Sigmoid colon (tissue), 7 donors: ENCODE results near the gene SHISA5. TPM values are rescaled to one million over a fixed set of nuclear protein-coding genes. Genes with fewer than 3 reads are reported as not detected.

Source experiments
- DNase-seq: peaks from one replicate; pipeline ENCODE4 v3.0.0-alpha.2; 2019
- H3K27ac ChIP-seq, 4 donors: fragments of 200-600 bp; sonication (generic); one replicate each; pipeline ENCODE4 v1.5.1; 2016 to 2019; ENCODE audit warnings: mild to moderate bottlenecking in 1 of 4
- H3K27me3 ChIP-seq, 3 donors: fragments of 200-600 bp; sonication (generic); one replicate each; pipeline ENCODE4 v1.5.1; 2019; ENCODE audit warnings: mild to moderate bottlenecking in 1 of 3
- H3K36me3 ChIP-seq, 4 donors: fragments of 200-600 bp; sonication (generic); one replicate each; pipeline ENCODE4 v1.5.1; 2016 to 2019
- H3K4me1 ChIP-seq, 4 donors: fragments of 200-600 bp; sonication (generic); one replicate each; pipeline ENCODE4 v1.5.1; 2017 to 2019
- H3K4me3 ChIP-seq, 4 donors: fragments of 200-600 bp; sonication (generic); one replicate each; pipeline ENCODE4 v1.5.1; 2017 to 2019; ENCODE audit warnings: mild to moderate bottlenecking in 2 of 4, moderate library complexity in 1 of 4
- H3K9me3 ChIP-seq, 4 donors: fragments of 200-600 bp in 3 of 4; sonication (generic) in 3 of 4; one replicate each; pipeline versions ENCODE4 v1.5.1 to v1.6.1; 2013 to 2019
- EP300 ChIP-seq, 4 donors: sonication (generic); formaldehyde crosslinking; IDR thresholded peaks; one replicate each; pipeline ENCODE4 v1.6.1; 2017; ENCODE audit warnings: antibody characterized with exemption in 4 of 4
- POLR2A ChIP-seq, 2 donors: fragments of 450-650 bp; IDR thresholded peaks; one replicate each; pipeline ENCODE4 v1.6.1; 2016; ENCODE audit warnings: antibody characterized with exemption in 2 of 2, mild to moderate bottlenecking in 2 of 2, moderate library complexity in 2 of 2
- POLR2AphosphoS5 ChIP-seq, 4 donors: sonication (generic); formaldehyde crosslinking; IDR thresholded peaks; one replicate each; pipeline ENCODE4 v1.6.1; 2017; ENCODE audit warnings: antibody characterized with exemption in 4 of 4
- whole genome bisulfite sequencing, 2 donors: extraction: QIAGEN DNeasy Blood & Tissue Kit; methylation state at CpG; one replicate each; pipeline ENCODE4 v1.1.7; 2013; 5-methylcytosine and 5-hydroxymethylcytosine counted together
- intact Hi-C: fragments of 100-400 bp; cut with DNase I; formaldehyde crosslinking; loops from one replicate; pipeline ENCODE4 v1.15.1; 2023
- polyA plus RNA-seq, 3 donors: library from polyadenylated mRNA; stranded (reverse); fragments of 200-250 nt; gene quantifications; one replicate each; pipeline ENCODE4 v1.2.3, GENCODE V29; 2013
- total RNA-seq, 4 donors: library from RNA; depleted of rRNA; stranded (reverse); fragments of >200 nt; gene quantifications; one replicate each; pipeline ENCODE4 v1.1.0, GENCODE V29; 2016
- TF ChIP-seq, protein P1 (sequence below), 4 experiments: fragments of 450-650 bp in 3 of 4; fragments of 200-600 bp in 1 of 4; IDR thresholded peaks; one replicate each; pipeline ENCODE4 v1.5.1; 2016 to 2019; ENCODE audit warnings: antibody characterized with exemption in 4 of 4, mild to moderate bottlenecking in 3 of 4, moderate library complexity in 2 of 4
- donor health status: healthy with polysubstance abuse.
- donor health status: Bipolar disorder and iron deficiency.
- donor health status: healthy.

The SHISA5 gene
- total and polyA plus RNA-seq, 7 donors: 57.7 to 142 (median 70.3) TPM

DNA sequence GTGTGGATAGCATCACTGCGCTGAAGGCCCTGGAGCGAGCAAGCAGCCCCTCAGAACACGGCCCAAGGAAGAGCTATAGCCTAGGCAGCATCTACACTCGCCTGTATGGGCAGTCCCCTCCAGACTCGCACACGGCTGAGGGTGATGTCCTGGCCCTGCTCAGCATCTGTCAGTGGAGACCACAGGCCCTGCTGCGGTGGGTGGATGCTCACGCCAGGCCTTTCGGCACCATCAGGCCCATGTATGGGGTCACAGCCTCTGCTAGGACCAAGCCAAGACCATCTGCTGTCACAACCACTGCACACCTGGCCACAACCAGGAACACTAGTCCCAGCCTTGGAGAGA lies 36.9 kb downstream of the SHISA5 start:
- no peaks in the 10 kb centered on the region for H3K27me3 ChIP-seq
- WGBS, 2 donors: 73 to 76% methylated on average over 9 of the region's 9 CpGs
- peak overlapping the region; percentile 99 to 100 (median 99) for H3K27ac ChIP-seq
- peak overlapping the region; percentile 40 to 55 (median 50) for H3K4me3 ChIP-seq
- H3K4me1 ChIP-seq: peaks cover 0 to 69% (median 67%) of the 10 kb centered on the region in 4 donors
- DNase-seq: peak; percentile 60
- H3K9me3 ChIP-seq: no peaks in the 10 kb centered on the region
- intact Hi-C loops: loop anchor here (2.0 kb wide), 1 partner anchor 36 kb away; no protein-coding TSS in a partner anchor
- TF ChIP-seq EP300 (IDR thresholded peaks at IDR 0.05) (no peak), POLR2AphosphoS5 (IDR thresholded peaks at IDR 0.05) (no peak), POLR2A (IDR thresholded peaks at IDR 0.05) (no peak)
- TF ChIP-seq, protein P1, sequence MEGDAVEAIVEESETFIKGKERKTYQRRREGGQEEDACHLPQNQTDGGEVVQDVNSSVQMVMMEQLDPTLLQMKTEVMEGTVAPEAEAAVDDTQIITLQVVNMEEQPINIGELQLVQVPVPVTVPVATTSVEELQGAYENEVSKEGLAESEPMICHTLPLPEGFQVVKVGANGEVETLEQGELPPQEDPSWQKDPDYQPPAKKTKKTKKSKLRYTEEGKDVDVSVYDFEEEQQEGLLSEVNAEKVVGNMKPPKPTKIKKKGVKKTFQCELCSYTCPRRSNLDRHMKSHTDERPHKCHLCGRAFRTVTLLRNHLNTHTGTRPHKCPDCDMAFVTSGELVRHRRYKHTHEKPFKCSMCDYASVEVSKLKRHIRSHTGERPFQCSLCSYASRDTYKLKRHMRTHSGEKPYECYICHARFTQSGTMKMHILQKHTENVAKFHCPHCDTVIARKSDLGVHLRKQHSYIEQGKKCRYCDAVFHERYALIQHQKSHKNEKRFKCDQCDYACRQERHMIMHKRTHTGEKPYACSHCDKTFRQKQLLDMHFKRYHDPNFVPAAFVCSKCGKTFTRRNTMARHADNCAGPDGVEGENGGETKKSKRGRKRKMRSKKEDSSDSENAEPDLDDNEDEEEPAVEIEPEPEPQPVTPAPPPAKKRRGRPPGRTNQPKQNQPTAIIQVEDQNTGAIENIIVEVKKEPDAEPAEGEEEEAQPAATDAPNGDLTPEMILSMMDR (IDR thresholded peaks at IDR 0.05): no peak
- peaks cover 9 to 36% (median 16%) of the 10 kb centered on the region in 4 donors for H3K36me3 ChIP-seq

DNA sequence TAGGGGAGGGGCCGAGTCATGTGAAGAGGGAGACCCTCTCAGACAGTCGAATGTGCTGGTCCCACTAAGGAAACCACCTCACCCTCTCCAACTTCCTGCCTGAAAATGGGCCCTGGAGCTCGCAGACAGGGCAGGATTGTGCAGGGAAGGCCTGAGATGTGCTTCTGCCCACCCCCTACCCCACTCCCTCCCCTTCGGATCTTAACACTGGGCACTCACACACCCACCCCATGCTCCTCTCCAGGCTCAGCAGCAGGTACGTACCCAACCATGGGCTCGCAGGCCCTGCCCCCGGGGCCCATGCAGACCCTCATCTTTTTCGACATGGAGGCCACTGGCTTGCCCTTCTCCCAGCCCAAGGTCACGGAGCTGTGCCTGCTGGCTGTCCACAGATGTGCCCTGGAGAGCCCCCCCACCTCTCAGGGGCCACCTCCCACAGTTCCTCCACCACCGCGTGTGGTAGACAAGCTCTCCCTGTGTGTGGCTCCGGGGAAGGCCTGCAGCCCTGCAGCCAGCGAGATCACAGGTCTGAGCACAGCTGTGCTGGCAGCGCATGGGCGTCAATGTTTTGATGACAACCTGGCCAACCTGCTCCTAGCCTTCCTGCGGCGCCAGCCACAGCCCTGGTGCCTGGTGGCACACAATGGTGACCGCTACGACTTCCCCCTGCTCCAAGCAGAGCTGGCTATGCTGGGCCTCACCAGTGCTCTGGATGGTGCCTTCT lies 37.4 kb downstream of the SHISA5 start:
- peak; percentile 74 for DNase-seq
- Histone ChIP-seq H3K36me3 (peaks cover 9 to 36% (median 16%) of the 10 kb centered on the region in 4 donors), H3K9me3 (no peaks in the 10 kb centered on the region), H3K27ac (peak overlapping the region; percentile 99 to 100 (median 99)), H3K4me3 (peak overlapping the region; percentile 40 to 55 (median 50)), H3K27me3 (no peaks in the 10 kb centered on the region), H3K4me1 (peaks cover 0 to 64% (median 61%) of the 10 kb centered on the region in 4 donors)
- TF ChIP-seq EP300 (IDR thresholded peaks at IDR 0.05) (no peak), POLR2A (IDR thresholded peaks at IDR 0.05) (no peak), POLR2AphosphoS5 (IDR thresholded peaks at IDR 0.05) (no peak)
- TF ChIP-seq, protein P1 (IDR thresholded peaks at IDR 0.05): no peak
- intact Hi-C loops: loop anchor here (2.0 kb wide), 1 partner anchor 36 kb away; no protein-coding TSS in a partner anchor
- WGBS, 2 donors: 18 to 21% methylated on average over 19 of the region's 19 CpGs

DNA sequence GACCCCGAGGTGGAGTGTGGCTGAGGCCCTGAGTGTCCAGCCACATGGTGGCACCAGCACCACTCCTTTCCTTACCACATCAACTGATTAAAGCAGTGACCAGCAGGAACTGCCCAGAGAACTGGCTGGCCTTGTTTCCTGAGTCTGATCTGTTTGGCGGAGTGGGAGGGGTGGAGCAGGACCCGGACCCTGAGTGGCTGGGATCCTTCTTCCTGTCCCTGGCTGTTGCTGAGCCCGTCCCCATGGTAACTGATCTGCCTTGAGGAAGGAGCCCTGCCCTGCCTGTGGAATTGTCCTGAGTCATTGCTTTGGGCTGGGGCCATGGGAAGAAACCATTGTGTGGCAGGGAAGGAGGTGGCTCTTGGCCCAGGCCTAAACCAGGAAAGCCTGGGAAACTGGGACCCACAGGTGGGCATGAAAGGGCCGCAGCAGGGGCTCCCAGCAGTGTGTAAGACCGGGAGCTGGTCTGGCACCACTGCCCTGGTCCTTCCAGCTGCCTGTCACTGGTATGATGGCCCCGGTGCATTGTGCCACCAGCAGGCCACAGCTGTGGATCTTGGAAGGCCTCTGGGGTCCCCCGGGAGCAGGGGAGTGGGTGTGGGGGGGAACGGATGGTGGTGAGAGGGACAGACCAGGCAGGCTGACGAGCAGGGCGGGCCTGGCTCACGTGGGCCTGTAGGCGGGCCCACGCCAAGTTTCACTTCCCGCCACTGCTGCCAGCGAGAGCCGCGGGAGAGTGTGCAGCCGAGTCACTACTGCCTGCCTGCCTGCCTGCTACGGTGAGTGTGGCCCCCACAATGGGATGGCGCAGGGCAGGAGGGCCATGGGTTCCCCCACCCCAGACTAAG lies 38.2 kb downstream of the SHISA5 start:
- no peaks in the 10 kb centered on the region for H3K9me3 ChIP-seq
- H3K4me3 ChIP-seq: peak overlapping the region; percentile 40 to 55 (median 50)
- peaks cover 0 to 58% (median 54%) of the 10 kb centered on the region in 4 donors for H3K4me1 ChIP-seq
- intact Hi-C loops: loop anchor here (1.0 to 2.0 kb wide), 3 partner anchors 37 to 143 kb away; partner anchors contain the start of gene UQCRC1
- peak overlapping the region; percentile 99 to 100 (median 99) for H3K27ac ChIP-seq
- peaks cover 9 to 43% (median 19%) of the 10 kb centered on the region in 4 donors for H3K36me3 ChIP-seq
- DNase-seq: peak; percentile 100
- no peaks in the 10 kb centered on the region for H3K27me3 ChIP-seq
- peak in 1 of 4 donors; percentile 61 for TF ChIP-seq EP300 (IDR thresholded peaks at IDR 0.05)
- TF ChIP-seq POLR2A (IDR thresholded peaks at IDR 0.05): peak; percentile 76 to 78
- peak; percentile 80 to 95 (median 90) for TF ChIP-seq POLR2AphosphoS5 (IDR thresholded peaks at IDR 0.05)
- TF ChIP-seq, protein P1 (IDR thresholded peaks at IDR 0.05): peak in 2 of 4 experiments; percentile 63 to 66
- WGBS, 2 donors: 5 to 6% methylated on average over 21 of the region's 21 CpGs

DNA sequence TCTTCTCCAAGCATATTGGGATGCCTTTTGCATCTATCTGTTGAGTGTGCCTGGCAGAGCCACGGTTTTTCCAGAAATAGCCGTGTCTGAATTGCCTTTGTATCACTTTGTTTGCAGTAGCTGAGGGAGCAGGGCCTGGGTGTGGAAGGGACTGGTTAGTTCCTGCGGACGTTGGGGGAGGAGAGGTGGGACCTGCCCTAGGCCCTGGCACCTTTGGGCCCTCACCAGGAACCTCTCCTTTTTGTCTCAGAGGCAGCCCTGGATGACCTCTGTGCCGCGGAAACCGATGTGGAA lies 38.8 kb downstream of the SHISA5 start:
- Histone ChIP-seq H3K36me3 (peaks cover 15 to 46% (median 25%) of the 10 kb centered on the region in 4 donors), H3K4me1 (peaks cover 0 to 52% (median 48%) of the 10 kb centered on the region in 4 donors), H3K27me3 (no peaks in the 10 kb centered on the region), H3K9me3 (no peaks in the 10 kb centered on the region), H3K27ac (peak overlapping the region; percentile 99 to 100 (median 99)), H3K4me3 (peak overlapping the region in 1 of 4 donors; percentile 40)
- intact Hi-C loops: loop anchor here (1.0 to 2.0 kb wide), 2 partner anchors 83 to 144 kb away; partner anchors contain the start of gene UQCRC1
- TF ChIP-seq, protein P1 (IDR thresholded peaks at IDR 0.05): peak in 2 of 4 experiments; percentile 74 to 78
- no peak for TF ChIP-seq EP300 (IDR thresholded peaks at IDR 0.05)
- TF ChIP-seq POLR2AphosphoS5 (IDR thresholded peaks at IDR 0.05): no peak
- no peak for DNase-seq
- WGBS, 2 donors: 8 to 47% methylated on average over 7 of the region's 7 CpGs
